Islet of Langerhans (tissue), 1 donor: Measurements from ENCODE around the gene TIMM13.
"Not testable (repeated sequence)": the region's sequence is repeated elsewhere in the genome, so short reads cannot be mapped to it uniquely, and the experiment has no call there.

Experiments used
- FAIRE-seq: peaks from one replicate; lab custom pipeline; 2011; peaks lifted over from hg19 to GRCh38; lab: Jason Lieb, UNC

Gene TIMM13

DNA sequence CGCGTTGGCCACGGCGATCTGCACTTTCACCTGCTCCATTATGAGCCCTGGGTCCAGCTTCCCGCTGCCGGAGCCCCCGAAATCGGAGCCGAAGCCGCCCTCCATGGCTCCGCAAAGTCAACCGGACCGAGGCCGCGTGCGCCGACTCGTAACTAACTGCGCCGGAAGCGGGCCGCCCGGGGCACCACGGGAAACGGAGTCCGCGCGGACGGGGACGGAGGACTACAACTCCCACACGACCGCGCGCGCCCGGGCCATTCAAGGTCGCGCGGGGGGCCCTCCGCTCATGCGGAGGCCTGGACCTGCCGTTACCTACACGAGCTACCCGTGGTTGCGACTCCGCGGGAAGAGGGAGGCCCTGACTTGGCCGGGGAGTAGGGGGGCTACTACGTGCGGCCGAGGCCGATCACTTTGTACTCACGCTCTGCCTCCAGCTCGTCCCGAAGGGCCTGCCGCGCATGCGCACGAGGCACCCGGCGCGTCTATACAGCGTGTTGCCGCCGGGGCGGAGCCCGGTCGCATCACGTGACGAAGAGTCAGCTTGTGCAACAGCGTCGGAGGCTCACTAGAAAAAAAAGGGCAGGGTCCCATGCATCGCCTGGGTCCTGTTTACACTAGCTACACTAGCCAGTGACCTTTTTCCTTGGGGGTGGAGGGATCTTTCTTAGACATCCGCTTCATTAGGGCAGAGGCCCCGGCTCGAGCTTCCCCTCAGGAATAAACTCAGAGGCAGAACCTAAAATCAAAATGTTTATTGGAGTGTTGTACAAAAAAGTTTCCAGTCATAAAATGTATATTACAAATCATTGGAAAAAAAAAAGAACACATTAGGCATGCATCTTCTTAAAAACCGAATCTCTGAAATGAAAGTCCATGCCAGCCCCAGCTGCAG is at the start of gene TIMM13:
TSS of gene TIMM13 (minus strand) at position 158 of the 892 bp plus-strand sequence. CDS start at position 105, 53 bp downstream.
- FAIRE-seq, result no peak

DNA sequence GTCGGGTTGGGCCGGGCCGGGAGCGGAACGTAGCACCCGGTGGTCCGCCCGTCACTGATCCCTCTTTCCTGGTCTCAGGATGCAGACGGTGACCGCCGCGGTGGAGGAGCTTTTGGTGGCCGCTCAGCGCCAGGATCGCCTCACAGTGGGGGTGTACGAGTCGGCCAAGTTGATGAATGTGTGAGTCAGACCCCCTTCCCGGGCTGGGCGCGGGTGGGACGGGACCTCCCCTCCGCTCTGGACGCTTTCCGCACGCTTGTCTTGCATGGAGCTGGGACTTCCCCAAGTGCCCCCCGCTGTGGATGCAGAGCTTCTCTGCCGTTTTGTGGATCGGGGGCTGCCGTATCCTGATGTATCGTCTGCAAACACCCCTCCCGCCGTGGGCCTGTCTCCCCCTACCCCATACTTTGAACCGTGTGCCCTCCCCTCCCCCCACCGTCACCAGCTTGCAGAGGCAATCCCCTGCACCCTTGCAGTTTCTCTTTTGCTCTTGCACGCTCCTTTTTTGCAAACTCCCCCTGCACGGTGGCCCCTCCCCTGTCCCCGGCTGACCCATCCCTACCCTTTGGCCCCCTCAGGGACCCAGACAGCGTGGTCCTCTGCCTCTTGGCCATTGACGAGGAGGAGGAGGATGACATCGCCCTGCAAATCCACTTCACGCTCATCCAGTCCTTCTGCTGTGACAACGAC is 49.2 kb upstream of the TIMM13 start:
- FAIRE-seq, result no peak

DNA sequence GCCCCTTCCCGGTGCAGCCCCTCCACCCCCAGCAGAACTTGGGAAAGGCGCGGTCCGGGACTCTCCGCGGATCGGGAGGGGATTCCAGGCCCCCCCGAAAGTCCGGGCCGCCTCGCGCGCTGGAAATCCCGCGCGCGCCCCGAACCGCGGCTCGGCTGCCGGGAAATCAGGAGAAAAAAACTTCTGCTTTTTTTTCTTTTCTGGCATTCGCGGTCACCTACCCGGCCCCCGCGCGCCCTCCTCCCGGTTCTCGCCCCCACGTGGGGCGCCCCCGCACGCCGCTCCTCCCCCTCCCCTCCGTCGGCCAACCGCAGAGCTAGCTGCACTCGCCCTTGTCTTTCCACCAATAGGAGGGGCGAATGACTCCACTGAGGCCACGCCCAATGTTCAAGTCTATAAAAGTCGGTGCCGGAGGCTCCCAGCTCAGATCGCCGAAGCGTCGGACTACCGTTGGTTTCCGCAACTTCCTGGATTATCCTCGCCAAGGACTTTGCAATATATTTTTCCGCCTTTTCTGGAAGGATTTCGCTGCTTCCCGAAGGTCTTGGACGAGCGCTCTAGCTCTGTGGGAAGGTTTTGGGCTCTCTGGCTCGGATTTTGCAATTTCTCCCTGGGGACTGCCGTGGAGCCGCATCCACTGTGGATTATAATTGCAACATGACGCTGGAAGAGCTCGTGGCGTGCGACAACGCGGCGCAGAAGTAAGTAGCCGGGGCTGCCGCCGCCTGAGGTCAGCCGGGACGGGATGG is 48.5 kb upstream of the TIMM13 start, which contains the start of gene GADD45B:
TSS of gene GADD45B (plus strand) at position 426 of the 749 bp plus-strand sequence. CDS start at position 658, 232 bp downstream.
- FAIRE-seq, result peak; percentile 58

DNA sequence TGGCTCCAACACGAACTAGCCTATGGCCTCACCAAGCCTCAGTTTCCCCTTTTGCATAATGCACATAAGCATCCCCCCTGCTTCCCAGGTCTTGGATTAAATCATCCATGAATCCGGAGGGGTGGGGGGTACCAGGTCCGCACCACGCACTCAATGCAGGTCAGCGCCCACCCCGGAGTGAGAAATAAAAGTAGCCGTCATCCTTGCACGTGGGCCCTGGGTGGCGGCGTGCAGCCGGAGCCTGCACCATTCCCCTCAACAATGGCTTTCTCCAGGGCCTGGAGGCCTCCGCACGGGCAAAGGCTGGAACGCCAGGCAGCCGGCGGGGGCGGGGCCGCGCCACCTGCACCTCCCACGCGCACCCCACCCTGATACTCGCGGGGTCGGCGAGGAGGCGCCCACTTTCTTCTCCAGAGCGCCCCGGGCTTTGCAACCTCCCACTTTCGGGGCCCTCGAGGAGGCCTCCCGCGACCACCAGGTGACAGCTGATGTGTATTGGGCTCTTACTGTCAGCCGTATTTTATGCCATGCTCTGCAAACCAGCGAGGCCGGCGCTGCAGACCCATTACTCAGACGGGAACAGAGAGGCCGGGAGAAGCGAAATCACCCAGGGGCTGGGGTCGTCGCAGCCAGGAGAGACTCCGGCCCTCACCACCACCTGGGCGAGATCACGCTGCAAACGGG is 47.8 kb upstream of the TIMM13 start:
- no peak for FAIRE-seq

DNA sequence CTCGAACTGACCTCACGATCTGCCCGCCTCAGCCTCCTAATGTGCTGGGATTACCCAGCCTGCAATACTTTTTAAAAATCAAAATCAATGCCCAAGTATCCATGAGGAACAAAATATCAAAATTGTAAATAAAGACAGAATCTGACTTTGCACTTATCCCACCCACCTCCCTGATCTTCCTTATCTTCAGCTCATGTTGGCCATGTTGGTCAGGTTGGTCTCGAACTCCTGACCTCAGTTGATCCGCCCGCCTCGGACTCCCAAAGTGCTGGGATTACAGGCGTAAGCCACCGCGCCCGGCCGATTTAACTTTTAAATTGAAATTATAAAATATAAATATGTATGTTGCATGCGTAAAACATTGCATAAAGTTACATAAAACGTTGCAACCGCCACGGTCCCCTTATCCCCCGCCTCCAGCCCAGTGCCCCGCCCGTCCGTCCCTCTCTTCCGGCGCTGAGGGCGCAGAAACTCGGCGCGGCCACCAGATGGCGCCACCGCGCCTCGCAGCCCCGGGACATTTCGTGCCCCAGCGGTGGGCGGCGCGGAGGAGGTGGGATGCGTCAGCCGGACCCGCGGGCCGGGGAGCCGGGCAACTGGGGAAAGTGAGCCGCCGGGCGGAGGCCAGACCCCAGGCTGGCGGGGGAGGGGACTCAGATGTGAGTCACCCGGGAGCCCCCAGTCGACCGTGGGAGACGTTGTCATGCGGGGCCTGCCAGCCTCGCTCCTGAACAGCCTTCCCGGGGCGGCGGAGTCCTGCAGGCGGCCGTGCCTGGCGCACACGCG is 47.0 kb upstream of the TIMM13 start:
- FAIRE-seq, result no peak

DNA sequence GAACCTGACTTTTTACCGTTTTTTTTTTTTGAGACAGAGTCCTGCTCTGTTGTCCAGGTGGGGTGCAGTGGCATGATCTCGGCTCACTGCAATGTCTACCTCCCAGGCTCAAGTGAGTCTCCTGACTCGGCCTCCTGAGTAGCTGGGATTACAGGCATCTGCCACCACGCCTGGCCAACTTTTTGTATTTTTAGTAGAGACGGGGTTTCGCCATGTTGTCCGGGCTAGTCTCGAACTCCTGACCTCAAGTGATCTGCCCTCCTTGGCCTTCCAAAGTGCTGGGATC is 42.5 kb upstream of the TIMM13 start:
- not testable (repeated sequence) for FAIRE-seq

DNA sequence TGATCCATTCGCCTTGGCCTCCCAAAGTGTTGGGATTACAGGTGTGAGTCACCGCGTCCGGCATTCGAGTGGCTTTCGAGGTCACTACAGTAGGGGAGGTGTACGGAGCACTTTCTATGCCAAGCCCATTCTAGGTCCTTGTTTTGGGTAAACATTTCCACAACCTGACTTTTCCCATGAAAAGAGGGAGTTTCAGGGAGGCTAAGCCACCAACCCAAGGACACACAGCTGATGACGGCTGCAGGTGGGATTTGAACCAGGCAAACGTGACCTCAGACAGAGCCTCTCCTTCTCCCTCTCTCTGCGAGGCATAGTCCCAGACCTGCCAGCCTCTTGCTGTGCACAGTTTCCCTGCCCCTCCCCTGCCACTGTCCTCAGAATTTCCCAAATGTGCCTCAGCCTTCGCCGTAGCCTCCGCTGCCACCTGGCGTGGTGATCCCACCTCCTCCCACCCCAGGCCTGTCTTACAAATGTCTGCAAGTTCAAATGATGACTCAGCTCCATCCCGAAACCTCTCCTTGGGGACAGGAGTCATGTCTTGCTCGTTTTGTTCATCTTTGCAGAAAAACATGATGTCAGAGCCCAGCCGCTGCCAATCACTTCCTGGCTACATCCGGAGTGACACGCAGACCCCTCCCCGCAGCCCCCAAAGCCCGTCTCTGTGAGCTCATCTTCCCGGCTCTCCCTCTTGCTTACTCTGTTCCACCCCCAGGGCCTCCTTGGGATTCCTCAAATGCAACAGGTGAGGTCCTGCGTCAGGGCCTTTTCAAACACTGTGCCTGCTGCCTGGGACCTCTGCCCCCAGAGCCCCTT is 41.9 kb upstream of the TIMM13 start:
- no peak for FAIRE-seq

DNA sequence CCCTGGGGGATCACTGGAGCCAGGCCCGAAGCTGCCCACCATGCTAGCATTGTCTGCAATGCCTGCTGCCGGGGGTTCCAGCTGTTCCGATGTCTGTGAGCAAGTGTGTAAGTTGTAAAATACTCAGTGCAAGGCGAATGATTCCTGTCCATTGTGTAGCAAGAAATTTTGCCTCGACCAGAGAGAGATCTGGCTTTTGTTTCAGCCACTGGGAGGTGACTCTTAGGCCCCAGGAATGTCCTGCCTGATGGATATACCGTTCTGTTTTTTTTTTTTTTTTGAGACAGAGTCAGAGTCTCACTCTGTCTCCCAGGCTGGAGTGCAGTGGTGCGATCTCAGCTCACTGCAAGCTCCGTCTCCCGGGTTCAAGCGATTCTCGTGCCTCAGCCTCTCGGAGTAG is 41.2 kb upstream of the TIMM13 start:
- no peak for FAIRE-seq

DNA sequence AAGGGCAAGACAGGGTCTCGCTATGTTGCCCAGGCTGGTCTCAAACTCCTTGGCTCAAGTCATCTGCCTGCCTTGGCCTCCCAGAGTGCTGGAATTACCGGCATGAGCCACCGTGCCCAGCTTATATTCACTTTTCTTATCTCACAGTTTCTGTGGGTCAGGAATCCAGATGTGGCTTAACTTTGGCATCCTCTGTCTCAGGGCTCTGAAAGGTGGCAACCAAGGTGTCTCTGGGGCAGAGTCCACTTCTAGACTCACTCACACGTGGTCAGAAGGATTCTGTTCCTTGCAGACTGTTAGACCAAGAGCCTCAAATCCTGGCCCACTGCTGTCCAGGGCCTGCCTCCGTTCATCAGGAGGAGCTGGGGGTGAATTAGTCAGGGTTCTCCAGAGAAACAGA is 37.0 kb upstream of the TIMM13 start:
- FAIRE-seq, result no peak

DNA sequence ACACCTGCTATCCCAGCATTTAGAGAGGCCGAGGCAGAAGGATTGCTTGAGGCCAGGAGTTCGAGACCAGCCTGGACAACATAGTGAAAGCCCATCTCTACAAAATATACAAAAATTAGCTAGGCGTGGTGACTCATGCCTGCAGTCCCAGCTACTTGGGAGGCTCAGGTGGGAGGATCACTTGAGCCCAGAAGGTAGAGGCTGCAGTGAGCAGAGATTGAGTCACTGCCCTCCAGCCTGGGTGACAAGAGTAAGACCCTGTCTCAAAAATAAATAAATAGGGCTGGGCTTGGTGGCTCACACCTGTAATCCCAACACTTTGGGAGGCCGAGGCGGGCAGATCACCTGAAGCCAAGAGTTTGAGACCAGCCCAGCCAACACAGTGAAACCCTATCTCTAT is 36.3 kb upstream of the TIMM13 start:
- FAIRE-seq, result not testable (repeated sequence)

DNA sequence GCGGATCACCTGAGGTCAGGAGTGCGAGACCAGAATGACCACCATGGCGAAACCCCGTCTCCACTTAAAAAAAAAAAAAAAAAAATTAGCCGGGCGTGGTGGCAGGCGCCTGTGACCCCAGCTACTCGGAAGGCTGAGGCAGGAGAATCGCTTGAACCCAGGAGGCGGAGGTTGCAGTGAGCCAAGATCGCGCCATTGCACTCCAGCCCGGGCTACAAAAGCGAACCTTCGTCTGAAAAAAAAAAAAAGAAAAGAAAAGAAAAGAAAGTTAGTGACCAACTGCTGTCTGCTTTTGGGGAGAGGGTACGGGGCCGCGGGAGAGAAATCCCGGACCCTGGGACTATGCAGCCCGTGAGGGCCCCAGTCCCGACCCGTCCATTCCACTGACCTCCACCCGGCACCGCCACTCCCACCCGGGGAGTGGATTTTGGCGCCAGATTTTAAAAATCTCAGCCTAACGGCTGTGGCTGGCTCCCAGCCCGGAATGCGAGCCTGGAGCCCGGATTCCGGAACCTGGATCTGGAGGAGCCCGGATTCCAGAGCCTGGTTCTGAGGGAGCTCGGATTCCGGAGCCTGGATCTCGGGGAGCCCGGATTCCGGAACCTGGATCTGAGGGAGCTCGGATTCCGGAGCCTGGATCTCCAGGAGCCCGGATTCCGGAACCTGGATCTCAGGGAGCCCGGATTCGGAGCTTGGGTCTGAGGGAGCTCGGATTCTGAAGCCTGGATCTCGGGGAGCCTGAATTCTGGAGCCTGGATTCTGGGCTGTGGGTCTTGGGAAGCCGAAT is 35.4 kb upstream of the TIMM13 start:
- FAIRE-seq, result no peak

DNA sequence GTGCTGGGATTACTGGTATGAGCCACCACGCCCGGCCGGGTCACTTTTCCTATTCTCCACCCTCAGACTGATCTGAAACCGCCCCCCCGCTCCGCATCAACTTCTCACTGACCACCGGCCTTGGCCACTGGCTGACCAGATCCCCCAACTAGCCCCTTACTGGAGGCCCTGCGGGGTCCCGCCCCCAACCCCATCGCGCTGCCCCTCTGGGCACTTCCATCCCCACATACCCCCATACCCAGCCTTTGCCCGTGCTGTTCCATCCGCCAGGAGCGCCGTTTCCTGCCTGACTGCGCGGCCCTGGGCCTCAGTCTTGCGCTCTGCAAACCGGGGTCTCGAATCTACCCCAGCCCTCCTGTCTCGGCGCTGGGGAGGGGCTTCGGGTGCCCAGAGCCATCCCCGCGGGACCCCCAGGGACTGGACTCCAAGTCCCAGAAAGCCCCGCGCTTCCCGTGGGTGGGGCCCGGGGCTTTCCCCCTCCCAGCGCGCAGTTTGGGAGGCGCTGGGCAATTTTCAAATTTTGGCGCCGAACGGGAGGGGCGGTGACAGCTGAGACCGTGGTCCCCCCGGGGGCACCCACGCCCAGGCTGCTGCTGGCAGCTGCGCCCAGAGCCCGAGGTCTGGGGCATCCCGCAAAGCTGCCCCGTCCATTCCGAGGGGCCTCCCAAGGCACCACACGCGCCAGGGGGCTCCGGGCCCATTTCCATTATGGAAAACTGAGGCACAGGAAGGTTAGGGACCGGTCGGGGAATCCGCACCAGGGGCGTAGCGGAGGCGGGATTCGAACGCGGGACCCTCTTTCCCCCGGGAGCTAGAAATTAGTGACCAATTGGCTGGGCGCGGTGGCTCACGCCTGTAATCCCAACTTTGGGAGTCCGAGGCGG is 34.6 kb upstream of the TIMM13 start:
- no peak for FAIRE-seq

DNA sequence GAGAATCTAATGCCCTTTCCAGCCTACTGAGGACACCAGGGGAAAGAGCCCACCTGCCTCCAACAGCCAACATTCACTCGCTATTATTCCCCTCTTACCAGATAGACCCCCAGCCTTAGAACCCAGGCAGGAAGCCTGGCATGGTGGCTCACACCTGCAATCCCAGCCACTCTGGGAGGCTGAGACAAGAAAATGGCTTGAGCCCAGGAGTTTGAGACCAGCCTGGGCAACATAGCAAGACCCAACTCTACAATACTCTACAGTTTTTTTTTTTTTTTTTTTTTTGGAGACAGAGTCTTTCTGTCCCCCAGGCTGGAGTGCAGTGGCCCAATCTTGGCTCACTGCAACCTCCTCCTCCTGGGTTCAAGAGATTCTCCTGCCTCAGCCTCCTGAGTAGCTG is 32.9 kb upstream of the TIMM13 start:
- no peak for FAIRE-seq

DNA sequence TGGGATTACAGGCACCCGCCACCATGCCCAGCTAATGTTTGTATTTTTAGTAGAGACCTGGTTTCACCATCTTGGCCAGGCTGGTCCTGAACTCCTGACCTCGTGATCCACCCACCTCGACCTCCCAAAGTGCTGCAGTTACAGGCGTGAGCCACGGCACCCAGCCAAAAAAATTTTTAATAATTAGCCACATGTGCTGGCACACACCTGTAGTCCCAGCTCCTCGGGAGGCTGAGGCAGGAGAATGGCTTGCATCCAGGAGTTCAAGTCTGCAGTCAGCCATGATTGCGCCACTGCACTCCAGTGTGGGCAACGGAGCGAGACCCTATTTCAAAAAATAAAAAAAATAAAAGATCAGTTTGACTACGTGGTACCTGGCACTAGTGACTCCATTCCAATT is 31.4 kb upstream of the TIMM13 start:
- not testable (repeated sequence) for FAIRE-seq

DNA sequence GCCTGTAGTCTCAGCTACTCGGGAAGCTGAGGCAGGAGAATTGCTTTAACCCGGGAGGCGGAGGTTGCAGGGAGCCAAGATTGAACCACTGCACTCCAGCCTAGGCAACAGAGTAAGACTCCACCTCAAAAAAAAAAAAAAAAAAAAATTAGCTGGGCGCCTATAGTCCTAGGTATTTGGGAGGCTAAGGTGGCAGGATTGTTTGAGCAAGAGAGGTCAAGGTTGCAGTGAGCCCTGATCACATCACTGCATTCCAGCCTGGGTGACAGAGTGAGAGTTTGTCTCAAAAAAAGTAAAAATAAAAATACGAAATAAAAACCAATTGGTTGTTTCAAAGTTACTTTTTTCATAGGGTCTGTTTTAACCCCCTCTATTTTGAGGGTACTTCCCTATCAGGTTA is 30.7 kb upstream of the TIMM13 start:
- FAIRE-seq, result no peak

DNA sequence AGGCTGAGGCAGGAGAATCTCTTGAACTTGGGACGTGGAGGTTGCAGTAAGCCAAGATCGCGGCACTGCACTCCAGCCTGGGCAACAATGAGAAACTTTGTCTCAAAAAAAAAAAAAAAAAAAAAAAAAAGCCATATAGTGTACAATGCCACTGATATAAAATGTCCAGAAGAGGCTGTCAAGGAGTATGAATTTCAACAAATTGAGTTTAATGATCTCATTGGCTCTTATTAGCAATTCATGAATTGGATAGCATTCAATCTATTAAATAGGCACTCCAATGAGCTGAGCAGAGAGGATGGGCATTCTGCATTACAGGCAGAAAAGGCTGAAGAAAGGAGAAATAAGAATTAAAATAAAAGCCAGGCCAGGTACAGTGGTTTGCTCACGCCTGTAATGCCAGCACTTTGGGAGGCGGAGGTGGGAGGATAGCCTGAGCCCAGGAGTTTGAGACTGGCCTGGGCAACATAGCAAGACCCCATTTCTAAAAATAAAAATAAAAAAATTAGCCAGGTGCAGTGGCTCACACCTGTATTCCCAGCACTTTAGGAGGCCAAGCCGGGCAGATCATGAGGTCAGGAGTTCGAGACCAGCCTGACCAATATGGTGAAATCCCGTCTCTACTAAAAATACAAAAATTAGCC is 30.1 kb upstream of the TIMM13 start:
- peak; percentile 83 for FAIRE-seq

DNA sequence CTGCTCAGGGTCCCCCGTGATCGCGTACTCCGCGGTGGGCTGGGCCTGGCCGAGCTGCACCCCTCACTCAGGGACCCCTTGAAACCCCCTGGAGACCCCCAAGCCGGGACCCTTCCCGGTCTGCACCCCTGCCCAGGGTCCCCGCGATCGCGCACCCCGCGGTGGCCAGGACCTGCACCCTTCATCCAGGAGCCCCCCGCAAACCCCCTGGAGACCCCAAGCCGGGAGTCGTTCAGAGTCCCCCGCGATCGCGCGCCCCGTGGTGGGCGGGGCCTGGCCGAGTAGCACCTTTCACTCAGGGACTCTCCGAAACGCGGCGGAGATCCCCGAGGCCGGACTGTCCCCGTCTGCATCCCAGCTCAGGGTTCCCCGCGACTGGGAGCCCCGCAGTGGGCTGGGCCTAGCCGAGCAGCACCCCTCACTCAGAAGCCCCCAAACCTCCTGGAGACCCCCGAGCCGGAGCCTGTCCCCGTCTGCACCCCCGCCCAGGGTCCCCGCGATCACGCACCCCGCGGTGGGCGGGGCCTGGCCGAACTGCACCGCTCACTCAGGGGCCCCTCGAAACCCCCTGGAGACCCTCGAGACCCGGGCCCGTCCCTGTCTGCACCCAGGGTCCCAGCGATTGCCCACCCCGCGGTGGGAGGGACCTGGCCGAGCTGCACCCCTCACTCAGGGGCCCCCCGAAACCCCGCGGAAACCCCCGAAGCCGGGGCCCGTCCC is 28.6 kb upstream of the TIMM13 start:
- no peak for FAIRE-seq
